ENCODE measurements around the gene LRBA.
"Not testable (repeated sequence)": the region's sequence is repeated elsewhere in the genome, so short reads cannot be mapped to it uniquely, and the experiment has no call there.

- not testable (repeated sequence) for TF ChIP-seq CTCF, POLR2A (IDR thresholded peaks at IDR 0.05)
These were observed 450.1 kb downstream of the LRBA start for GRCh38 chr4:150564967-150565366.

All from ovary (tissue), 3 donors.